GF-D8 (cell line): ENCODE data around the gene FCRL3.
"Not testable (repeated sequence)": the region's sequence is repeated elsewhere in the genome, so short reads cannot be mapped to it uniquely, and the experiment has no call there.

Source experiments
- DNase-seq: peaks from one replicate; lab custom pipeline; 2025; lab: John Stamatoyannopoulos, UW

FCRL3 gene

GRCh38 chr1:157700732-157701131, at the start of gene FCRL3:
Gene FCRL3, minus strand, starts transcription at chr1:157700769. Its CDS starts 280 bp downstream, at chr1:157700489.
- DNase-seq = no peak

- DNase-seq = no peak
These were observed 47.8 kb upstream of the FCRL3 start for GRCh38 chr1:157748262-157748817.

DNA sequence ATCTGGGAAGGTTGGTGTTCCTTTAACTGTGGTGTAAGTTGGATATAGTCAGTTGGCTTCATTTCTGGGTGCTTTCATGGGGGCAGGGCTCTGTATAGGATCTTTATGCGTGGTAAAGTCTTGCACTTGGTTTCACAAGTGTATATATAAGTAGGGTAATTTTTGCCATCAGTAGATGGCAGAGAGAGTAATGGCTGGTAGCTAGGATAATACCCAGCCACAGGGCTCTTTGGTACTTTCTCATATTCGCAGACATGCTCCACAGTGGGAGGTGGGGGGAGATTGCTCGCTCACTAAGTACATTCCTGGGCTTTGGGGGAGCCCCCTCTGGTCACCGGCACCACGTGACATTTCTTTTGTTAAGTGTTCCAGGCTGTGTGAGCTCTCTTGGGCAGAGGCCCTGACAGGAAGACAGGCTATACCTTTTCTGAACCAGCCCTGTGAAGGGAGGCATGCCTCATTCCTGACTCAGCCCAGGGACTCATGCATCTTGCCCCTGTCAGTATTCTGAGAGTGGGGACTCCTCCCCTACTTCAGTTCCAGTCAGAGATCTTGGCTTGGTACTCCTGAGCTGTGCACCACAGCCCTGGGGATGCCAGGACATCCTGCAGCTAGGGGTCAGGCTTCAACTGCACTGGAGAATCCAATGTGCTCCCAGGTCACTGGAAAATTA, 38.8 kb upstream of the FCRL3 start:
- no peak for DNase-seq

GRCh38 chr1:157735991-157736390, 35.4 kb upstream of the FCRL3 start:
- not testable (repeated sequence) for DNase-seq

- no peak for DNase-seq
These were observed 33.8 kb upstream of the FCRL3 start for GRCh38 chr1:157734321-157734720.

DNA sequence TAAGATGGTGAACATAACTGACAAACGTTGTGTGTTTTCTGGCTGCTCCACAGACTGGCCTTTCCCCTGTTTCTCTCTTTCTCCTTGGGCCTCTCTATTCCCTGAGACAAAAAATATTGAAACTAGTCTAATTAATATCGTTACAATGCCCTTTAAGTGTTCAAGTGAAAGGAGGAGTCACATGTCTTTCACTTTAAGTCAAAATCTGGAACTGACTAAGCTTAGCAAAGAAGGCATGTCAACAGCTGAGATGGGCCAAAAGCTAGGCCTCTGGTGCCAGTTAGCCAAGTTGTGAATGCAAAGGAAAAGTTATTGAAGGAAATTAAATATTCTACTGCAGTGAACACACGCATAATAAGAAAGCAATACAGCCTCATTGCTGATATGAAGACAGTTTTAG, 32.2 kb upstream of the FCRL3 start:
- DNase-seq = no peak

- no peak for DNase-seq
These were observed 24.6 kb upstream of the FCRL3 start for GRCh38 chr1:157725221-157725577.

GRCh38 chr1:157724537-157725220, 24.1 kb upstream of the FCRL3 start:
- DNase-seq = no peak

DNA sequence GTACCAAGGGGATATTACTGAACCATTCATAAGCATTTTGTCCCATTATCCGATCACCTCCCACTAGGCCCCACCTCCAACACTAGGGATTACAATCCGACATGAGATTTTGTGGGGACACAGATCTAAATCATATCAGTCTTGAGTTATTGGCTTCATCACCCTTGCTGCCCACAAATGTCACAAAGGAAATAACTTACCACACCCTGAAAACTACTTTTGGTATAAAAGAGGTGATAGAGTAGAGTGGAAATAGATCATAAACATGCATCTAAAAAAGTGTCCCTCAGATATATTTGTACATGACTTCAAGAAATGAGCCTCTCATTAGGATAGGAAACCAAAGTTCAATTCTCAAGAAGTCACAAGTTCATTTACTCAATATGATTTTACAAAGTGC, 22.6 kb upstream of the FCRL3 start:
- no peak for DNase-seq

- no peak for DNase-seq
These were observed 21.4 kb upstream of the FCRL3 start for GRCh38 chr1:157721985-157722384.

- no peak for DNase-seq
These were observed 15.2 kb upstream of the FCRL3 start for GRCh38 chr1:157715736-157716135.

GRCh38 chr1:157711802-157712201, 11.2 kb upstream of the FCRL3 start:
- DNase-seq = no peak

GRCh38 chr1:157704878-157705277, 4.3 kb upstream of the FCRL3 start:
- DNase-seq = no peak

- DNase-seq = no peak
These were observed 3.4 kb upstream of the FCRL3 start for GRCh38 chr1:157703981-157704380.

DNA sequence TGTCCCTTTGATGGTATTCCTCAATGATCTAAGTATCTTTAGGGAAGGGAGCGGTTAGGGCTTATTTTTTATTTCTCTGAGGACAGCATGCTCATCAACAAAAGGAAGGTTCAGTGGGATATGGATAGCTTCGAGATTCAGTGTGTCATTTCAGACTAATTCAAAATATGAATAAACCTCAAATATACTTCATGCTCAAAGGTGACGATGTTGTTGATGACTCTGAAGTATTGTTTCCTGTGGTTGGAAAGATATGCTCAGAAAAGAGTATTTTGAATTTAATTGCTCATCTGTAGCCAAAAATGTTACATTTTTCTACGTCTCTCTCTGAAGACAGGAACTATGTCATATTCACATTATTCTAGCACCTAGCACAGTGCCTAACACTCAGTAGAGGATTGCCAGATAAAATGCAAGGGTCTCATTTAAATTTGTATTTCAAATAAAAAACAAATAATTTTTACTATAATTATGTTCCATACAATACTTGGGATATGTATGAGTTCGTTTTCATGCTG, 1.8 kb upstream of the FCRL3 start:
- no peak for DNase-seq

DNA sequence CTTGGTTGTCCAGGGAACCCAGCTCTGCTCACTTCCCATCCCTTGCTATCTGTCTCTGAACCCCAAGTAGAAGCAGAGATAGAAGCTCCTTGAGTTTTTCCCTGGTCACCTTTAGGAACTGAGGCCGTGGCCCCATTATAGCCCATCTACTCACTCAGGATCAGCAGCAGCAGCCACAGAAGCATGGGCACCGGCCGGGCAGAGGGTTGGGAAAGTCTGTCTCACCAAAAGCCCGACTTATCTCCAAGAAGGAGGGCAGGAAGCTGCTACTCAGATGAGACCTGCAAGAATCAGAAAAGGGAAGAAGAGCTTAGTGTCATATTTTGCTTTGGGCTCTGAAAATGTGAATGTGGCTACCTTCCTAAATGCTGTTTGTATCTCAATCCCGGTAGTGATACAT, 264 bp downstream of the FCRL3 start:
- no peak for DNase-seq

DNA sequence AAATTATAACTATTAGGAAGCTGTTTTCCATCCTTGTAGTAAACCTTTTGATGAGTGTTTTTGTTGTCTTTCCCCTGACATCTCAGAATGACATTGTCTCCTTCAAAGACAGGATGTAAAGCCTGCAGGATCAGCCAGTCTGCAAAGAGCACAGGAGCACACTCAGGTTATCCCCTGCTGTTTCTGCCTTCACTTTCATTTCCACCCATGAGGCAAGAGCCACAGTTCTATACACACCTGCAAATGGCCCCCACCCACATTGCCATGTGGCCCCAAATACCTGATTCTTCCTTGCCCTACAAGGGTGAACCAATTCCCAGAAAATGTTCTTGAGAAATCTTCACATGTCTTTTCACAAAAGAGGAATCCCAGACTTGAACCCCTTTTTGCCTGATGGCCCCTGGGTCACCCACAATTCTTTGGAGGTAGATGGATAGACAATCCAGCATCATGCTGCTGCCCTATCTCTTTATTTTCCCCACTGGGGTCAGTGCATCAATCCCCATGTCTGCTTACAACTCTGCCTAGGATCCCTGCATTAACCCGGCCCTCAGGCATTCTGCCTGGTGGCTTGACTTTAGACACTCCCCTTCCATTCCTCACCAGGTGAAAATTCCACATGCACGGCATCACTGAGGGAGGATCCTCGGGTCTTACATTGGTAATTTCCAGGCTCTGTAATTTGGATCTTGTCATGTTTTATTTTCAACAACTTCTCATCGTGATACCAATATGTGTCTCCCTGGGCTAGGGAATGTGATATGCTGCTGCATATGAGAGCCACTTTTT, 2.6 kb downstream of the FCRL3 start:
- no peak for DNase-seq

- no peak for DNase-seq
These were observed 3.5 kb downstream of the FCRL3 start for GRCh38 chr1:157696966-157697628.

DNA sequence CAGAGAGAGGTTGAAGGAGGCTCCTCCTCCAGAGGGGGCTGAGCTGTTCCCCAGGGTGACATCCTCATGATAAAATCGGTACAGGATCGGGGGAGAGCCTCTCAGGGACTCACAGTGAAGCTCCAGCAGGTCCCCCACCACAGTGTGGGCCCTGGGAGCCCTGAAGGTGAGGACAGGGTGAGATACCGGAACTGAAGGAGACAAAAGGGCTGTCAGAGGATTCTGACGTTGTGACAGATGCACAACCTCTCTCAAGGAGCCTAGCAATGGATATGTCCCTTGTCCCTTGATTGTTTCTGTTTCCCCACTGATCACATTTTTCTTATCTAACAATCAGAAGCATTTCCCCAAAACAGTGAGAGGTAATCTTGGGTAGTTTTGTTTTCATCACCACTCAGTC, 5.2 kb downstream of the FCRL3 start:
- DNase-seq = no peak

GRCh38 chr1:157691285-157691920, 9.2 kb downstream of the FCRL3 start:
- DNase-seq = no peak

- no peak for DNase-seq
These were observed 17.7 kb downstream of the FCRL3 start for GRCh38 chr1:157682710-157683437.
